Measurements from ENCODE around the gene HDHD5.
"Not testable (repeated sequence)": the region's sequence is repeated elsewhere in the genome, so short reads cannot be mapped to it uniquely, and the experiment has no call there.

HDHD5 gene

GRCh38 chr22:17152340-17152739 is 6.7 kb downstream of the HDHD5 start:
- no peak overlapping the region for H3K4me3 ChIP-seq (ENCODE audit: low read length)
- no peak overlapping the region for H3K9ac ChIP-seq (ENCODE audit: low read depth, low read length)
- no peak overlapping the region for H3K4me2 ChIP-seq (ENCODE audit: low read length)
- peaks cover 17% of the 10 kb centered on the region for H3K4me1 ChIP-seq (ENCODE audit: control insufficient read depth, insufficient read depth, low read length)
- H3K27me3 ChIP-seq (ENCODE audit: control insufficient read depth, insufficient read depth, low read length), result no peaks in the 10 kb centered on the region
- H3K9me3 ChIP-seq (replicated peaks; ENCODE audit: low read length), result no peaks in the 10 kb centered on the region
- H3K36me3 ChIP-seq (ENCODE audit: insufficient read depth, low read length), result peaks cover 13% of the 10 kb centered on the region

DNA sequence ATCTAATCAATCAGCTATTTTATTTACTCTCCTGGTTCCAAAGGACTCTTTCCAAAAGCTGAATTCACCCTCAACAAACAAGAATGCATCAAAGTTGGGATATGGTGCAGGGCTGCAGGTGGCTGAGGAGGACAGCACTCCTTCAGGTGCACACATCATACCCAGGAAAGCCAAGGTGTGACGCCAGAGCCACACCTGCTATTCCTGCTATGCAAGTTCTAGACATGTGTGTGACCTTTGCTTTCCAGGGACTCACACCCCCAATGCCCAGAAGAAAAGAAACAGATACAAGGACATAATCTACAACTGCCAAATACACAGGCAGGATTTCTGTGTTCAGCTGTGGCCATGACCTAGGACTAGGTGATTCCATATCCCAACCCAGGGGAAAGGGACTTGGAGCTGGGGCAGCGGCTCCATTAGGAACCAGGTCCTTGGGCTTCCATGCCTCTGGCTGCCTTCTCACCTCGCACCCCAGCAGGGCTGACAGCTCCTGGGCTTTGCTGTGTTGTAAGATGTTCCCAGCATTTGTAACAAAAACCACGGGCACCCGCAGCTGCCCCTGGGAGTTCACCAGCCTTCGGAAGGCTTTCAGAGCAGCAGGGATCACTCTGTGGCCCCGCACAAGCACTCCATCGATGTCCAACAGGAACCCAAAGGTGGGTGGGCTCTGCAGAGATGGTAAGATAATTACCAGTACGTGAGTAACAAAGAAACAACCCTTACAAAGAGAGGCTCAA is 9.8 kb downstream of the HDHD5 start:
- Histone ChIP-seq H3K4me1 (ENCODE audit: control insufficient read depth, insufficient read depth, low read length) (peaks cover 12% of the 10 kb centered on the region), H3K9ac (ENCODE audit: low read depth, low read length) (no peak overlapping the region), H3K27me3 (ENCODE audit: control insufficient read depth, insufficient read depth, low read length) (no peaks in the 10 kb centered on the region), H3K9me3 (replicated peaks; ENCODE audit: low read length) (no peaks in the 10 kb centered on the region), H3K4me2 (ENCODE audit: low read length) (no peak overlapping the region), H3K4me3 (ENCODE audit: low read length) (no peak overlapping the region), H3K36me3 (ENCODE audit: insufficient read depth, low read length) (peaks cover 20% of the 10 kb centered on the region)

GRCh38 chr22:17147458-17147857 is 11.6 kb downstream of the HDHD5 start:
- H3K9ac ChIP-seq (ENCODE audit: low read depth, low read length); H3K4me1 ChIP-seq (ENCODE audit: control insufficient read depth, insufficient read depth, low read length); H3K4me3 ChIP-seq (ENCODE audit: low read length); H3K27me3 ChIP-seq (ENCODE audit: control insufficient read depth, insufficient read depth, low read length); H3K4me2 ChIP-seq (ENCODE audit: low read length); H3K9me3 ChIP-seq (replicated peaks; ENCODE audit: low read length): not testable (repeated sequence)
- peaks cover 25% of the 10 kb centered on the region for H3K36me3 ChIP-seq (ENCODE audit: insufficient read depth, low read length)

GRCh38 chr22:17145021-17145680 is 13.9 kb downstream of the HDHD5 start:
- H3K9me3 ChIP-seq (replicated peaks; ENCODE audit: low read length), result no peaks in the 10 kb centered on the region
- H3K4me1 ChIP-seq (ENCODE audit: control insufficient read depth, insufficient read depth, low read length), result no peaks in the 10 kb centered on the region
- peaks cover 41% of the 10 kb centered on the region for H3K36me3 ChIP-seq (ENCODE audit: insufficient read depth, low read length)
- no peak overlapping the region for H3K4me2 ChIP-seq (ENCODE audit: low read length)
- no peak overlapping the region for H3K9ac ChIP-seq (ENCODE audit: low read depth, low read length)
- H3K4me3 ChIP-seq (ENCODE audit: low read length), result no peak overlapping the region
- no peaks in the 10 kb centered on the region for H3K27me3 ChIP-seq (ENCODE audit: control insufficient read depth, insufficient read depth, low read length)

GRCh38 chr22:17143826-17144225 is 15.3 kb downstream of the HDHD5 start:
- no peak overlapping the region for H3K4me2 ChIP-seq (ENCODE audit: low read length)
- H3K27me3 ChIP-seq (ENCODE audit: control insufficient read depth, insufficient read depth, low read length), result no peaks in the 10 kb centered on the region
- H3K4me3 ChIP-seq (ENCODE audit: low read length), result no peak overlapping the region
- no peaks in the 10 kb centered on the region for H3K4me1 ChIP-seq (ENCODE audit: control insufficient read depth, insufficient read depth, low read length)
- no peaks in the 10 kb centered on the region for H3K9me3 ChIP-seq (replicated peaks; ENCODE audit: low read length)
- no peak overlapping the region for H3K9ac ChIP-seq (ENCODE audit: low read depth, low read length)
- peaks cover 43% of the 10 kb centered on the region for H3K36me3 ChIP-seq (ENCODE audit: insufficient read depth, low read length)

DNA sequence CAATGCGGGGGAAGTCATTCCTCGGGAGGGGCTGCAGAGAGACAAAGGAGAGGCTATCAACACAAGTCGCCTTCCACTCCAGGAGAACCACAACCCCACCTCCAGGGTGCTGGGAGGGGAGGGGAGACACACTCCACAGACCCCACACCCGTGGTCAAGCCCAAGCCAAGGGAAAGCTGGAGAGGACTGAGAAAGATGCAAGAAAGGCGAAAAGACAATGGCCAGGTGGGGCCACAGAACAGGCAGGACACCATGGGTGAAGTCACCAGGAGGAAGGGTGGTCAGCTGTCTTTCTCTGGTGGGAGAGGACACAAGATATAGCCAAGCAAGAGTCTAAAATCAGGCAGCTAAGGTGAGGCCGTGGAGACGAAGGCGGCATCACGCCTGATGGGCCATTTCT is 16.0 kb downstream of the HDHD5 start:
- Histone ChIP-seq H3K9ac (ENCODE audit: low read depth, low read length) (no peak overlapping the region), H3K4me2 (ENCODE audit: low read length) (no peak overlapping the region), H3K27me3 (ENCODE audit: control insufficient read depth, insufficient read depth, low read length) (no peaks in the 10 kb centered on the region), H3K4me1 (ENCODE audit: control insufficient read depth, insufficient read depth, low read length) (no peaks in the 10 kb centered on the region), H3K9me3 (replicated peaks; ENCODE audit: low read length) (no peaks in the 10 kb centered on the region), H3K36me3 (ENCODE audit: insufficient read depth, low read length) (peaks cover 43% of the 10 kb centered on the region), H3K4me3 (ENCODE audit: low read length) (no peak overlapping the region)

DNA sequence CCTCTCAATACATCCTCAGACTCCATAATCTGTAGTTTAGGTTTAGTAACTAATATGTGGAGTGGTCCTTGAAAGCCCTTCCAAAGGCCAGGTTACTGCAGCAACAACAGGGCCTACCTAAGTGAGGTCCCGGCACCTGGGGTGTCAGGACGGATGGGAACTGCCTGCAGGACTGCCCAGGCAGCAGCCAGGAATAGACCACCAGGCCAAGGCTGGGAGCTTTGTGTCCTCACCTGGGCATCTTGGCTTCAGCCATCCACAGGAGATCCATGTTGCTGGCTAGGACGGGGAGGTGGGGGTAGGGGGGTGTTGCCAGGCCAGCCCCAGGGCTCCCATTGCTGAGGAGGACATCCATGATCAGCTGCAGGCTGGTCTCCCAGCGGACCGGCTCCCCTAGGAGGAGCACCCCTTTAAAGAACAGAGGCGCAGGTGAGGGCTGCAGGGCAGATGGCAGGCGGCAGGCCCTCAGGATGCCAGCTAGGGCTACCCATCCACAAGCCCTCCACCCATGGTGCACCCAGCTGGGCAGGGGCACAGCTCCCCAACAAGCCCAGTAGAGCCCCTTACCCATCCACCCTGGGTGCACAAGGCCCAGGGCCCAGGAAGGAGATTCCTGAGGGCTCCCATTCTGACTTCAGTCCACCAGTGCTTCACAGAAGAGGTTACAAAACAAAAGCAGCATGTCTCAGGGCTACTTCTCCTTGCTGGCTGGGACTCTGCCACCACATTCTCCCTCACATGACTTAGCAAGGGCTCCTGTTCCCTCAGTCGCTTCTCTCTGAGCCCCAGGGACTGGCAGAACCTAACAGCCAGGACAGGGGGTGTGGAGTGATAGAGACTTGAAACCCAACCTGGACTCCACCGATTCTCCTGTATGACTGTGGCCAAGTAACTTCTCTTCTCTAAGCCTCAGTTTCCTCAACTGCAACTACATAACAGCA is 18.0 kb downstream of the HDHD5 start:
- Histone ChIP-seq H3K27me3 (ENCODE audit: control insufficient read depth, insufficient read depth, low read length) (no peaks in the 10 kb centered on the region), H3K4me2 (ENCODE audit: low read length) (no peak overlapping the region), H3K36me3 (ENCODE audit: insufficient read depth, low read length) (peaks cover 44% of the 10 kb centered on the region), H3K4me1 (ENCODE audit: control insufficient read depth, insufficient read depth, low read length) (no peaks in the 10 kb centered on the region), H3K9ac (ENCODE audit: low read depth, low read length) (no peak overlapping the region), H3K9me3 (replicated peaks; ENCODE audit: low read length) (no peaks in the 10 kb centered on the region), H3K4me3 (ENCODE audit: low read length) (no peak overlapping the region)

DNA sequence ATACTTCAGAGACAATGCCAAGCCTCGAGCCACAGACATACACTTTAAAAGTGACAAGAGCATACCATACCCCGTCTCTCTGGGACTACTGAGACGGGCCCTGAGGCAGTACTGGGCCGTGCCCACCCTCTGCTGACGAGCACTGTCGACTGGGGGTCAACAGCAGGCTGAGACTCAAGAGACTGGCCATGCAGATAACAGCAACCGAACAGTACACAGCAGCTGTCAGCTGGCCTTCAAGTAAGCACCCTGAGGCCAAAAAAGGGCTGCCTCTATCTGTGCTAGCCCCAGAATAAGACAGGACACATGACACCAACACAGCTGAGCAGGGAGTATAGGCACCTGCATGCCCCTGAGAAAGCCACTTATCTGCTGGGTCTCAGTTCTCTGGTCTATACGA is 19.1 kb downstream of the HDHD5 start:
- Histone ChIP-seq H3K27me3 (ENCODE audit: control insufficient read depth, insufficient read depth, low read length) (no peaks in the 10 kb centered on the region), H3K4me3 (ENCODE audit: low read length) (no peak overlapping the region), H3K9ac (ENCODE audit: low read depth, low read length) (no peak overlapping the region), H3K4me1 (ENCODE audit: control insufficient read depth, insufficient read depth, low read length) (no peaks in the 10 kb centered on the region), H3K36me3 (ENCODE audit: insufficient read depth, low read length) (peaks cover 42% of the 10 kb centered on the region), H3K4me2 (ENCODE audit: low read length) (no peak overlapping the region), H3K9me3 (replicated peaks; ENCODE audit: low read length) (no peaks in the 10 kb centered on the region)

- no peaks in the 10 kb centered on the region for H3K4me1 ChIP-seq (ENCODE audit: control insufficient read depth, insufficient read depth, low read length)
- no peaks in the 10 kb centered on the region for H3K9me3 ChIP-seq (replicated peaks; ENCODE audit: low read length)
- H3K9ac ChIP-seq (ENCODE audit: low read depth, low read length), result no peak overlapping the region
- no peaks in the 10 kb centered on the region for H3K27me3 ChIP-seq (ENCODE audit: control insufficient read depth, insufficient read depth, low read length)
- H3K4me3 ChIP-seq (ENCODE audit: low read length), result no peak overlapping the region
- H3K36me3 ChIP-seq (ENCODE audit: insufficient read depth, low read length), result peaks cover 33% of the 10 kb centered on the region
- no peak overlapping the region for H3K4me2 ChIP-seq (ENCODE audit: low read length)
Observed at GRCh38 chr22:17138513-17138912, 20.6 kb downstream of the HDHD5 start.

GRCh38 chr22:17137861-17138425 is 21.1 kb downstream of the HDHD5 start:
- Histone ChIP-seq H3K4me1 (ENCODE audit: control insufficient read depth, insufficient read depth, low read length) (no peaks in the 10 kb centered on the region), H3K9me3 (replicated peaks; ENCODE audit: low read length) (no peaks in the 10 kb centered on the region), H3K4me3 (ENCODE audit: low read length) (no peak overlapping the region), H3K27me3 (ENCODE audit: control insufficient read depth, insufficient read depth, low read length) (no peaks in the 10 kb centered on the region), H3K4me2 (ENCODE audit: low read length) (no peak overlapping the region), H3K36me3 (ENCODE audit: insufficient read depth, low read length) (peaks cover 33% of the 10 kb centered on the region), H3K9ac (ENCODE audit: low read depth, low read length) (no peak overlapping the region)

- Histone ChIP-seq H3K36me3 (ENCODE audit: insufficient read depth, low read length) (peaks cover 33% of the 10 kb centered on the region), H3K9ac (ENCODE audit: low read depth, low read length) (no peak overlapping the region)
Observed at GRCh38 chr22:17137170-17137569, 21.9 kb downstream of the HDHD5 start.

More at GRCh38 chr22:17137170-17137569, 21.9 kb downstream of the HDHD5 start:
- Histone ChIP-seq H3K27me3 (ENCODE audit: control insufficient read depth, insufficient read depth, low read length) (no peaks in the 10 kb centered on the region), H3K4me1 (ENCODE audit: control insufficient read depth, insufficient read depth, low read length) (no peaks in the 10 kb centered on the region), H3K4me2 (ENCODE audit: low read length) (no peak overlapping the region), H3K9me3 (replicated peaks; ENCODE audit: low read length) (no peaks in the 10 kb centered on the region), H3K4me3 (ENCODE audit: low read length) (no peak overlapping the region)
